GM19372 (cell line): ENCODE measurements around the gene FAM3C.
A peak's percentile ranks its signal among the peaks of the same experiment; 100 is the strongest.

Experiments used
- ATAC-seq: cut with Tn5 transposase; IDR thresholded peaks from one replicate; pipeline ENCODE4 v1.9.1; 2021; ENCODE audit warnings: mild to moderate bottlenecking, low read depth, moderate library complexity; ENCODE audit not compliant: unreplicated experiment

FAM3C gene

DNA sequence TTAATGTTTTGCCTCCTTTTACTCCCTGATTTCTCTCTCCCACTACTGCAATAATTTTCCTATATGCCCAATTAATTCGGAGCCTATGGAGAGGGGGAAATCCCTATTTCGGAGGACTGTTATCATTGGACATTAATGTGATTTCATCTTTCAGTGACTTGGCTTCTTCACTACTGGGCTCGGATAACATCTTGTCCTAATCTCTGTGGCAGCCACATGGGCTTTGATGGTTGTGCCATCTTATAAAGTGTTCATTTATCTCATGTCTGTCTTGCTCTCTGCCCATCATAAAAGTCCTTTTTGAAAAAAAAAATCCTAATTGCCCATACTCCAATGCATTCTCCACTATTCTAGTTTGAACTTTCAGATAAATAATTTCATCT lies 15.5 kb upstream of the FAM3C start:
- no peak for ATAC-seq

DNA sequence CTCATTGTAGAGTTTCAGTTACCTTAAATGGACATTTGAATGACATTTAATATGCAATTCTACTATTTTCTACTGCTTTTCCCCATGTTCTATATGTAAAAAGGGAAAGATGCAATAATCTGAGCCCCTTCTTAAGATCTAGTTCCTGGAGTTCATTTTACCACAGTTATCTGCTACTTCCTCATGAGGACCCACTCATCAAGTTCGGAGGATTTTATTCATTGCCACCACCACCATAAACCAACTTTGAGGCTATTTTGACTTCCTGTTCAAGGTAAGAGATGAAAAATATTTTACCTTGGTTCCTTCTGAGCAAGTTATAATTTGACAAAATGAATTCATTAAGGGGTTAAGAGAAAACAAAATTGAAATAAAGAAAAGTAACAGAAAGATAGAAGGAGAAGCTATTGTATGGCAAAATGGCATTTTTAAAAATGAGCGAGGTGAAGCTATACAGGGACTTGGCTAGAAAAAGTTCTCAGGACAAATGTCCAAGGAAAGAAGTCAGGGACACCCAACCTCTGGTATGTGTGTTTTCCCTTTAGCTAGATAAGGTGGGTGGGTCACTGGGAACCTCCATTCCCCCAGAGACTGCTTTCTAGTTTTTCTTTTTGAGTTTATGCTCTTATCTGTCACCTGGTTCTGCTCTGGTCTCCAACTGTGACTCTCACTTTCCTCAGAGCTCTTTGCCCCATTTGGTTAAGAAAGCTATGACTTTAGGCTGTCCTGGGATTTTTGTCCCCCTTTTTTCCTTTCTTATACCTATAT lies 14.9 kb upstream of the FAM3C start:
- ATAC-seq = no peak

DNA sequence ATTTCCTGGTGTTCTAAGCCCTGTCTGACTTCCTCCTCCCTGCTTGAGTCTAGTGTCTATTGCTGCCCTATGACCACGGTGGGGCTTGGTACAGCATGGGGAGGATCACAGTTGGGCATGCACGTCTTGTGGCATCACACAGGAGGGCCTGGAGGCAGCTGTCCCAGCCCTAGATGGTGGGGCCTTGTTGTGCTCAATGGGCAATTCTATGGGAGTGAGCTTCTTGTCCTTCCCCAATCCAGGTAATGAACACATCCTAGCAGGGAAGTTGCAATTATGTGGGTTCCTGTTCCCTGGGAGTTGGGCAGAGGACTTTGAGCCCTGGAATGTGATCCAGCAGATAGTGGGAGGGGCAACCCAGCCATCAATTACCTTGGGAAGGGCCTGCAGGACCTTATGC lies 10.8 kb upstream of the FAM3C start:
- ATAC-seq = no peak

GRCh38 chr7:121406461-121406860 lies 10.4 kb upstream of the FAM3C start:
- ATAC-seq = no peak

- no peak for ATAC-seq
Observed at GRCh38 chr7:121404348-121404747, 8.2 kb upstream of the FAM3C start.

- ATAC-seq = no peak
Observed at GRCh38 chr7:121402701-121403100, 6.6 kb upstream of the FAM3C start.

DNA sequence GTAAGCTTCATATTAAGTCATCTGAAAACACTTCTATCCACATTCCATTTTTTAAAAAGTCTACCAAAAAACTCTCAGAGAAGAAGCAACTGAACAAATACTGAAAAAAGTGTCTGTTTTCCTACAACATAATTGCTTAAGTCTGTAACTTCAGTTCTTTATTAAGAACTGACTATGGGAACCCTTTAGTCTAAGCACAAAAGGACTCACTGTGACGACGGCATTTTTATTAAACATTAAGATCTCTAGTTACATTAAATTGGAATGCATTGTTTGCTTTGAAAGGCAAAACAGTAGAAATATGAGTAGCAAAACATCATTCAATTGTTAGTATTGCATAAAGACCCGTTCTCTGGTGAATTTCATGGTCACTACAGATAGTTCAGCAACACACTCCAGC lies 5.8 kb upstream of the FAM3C start:
- no peak for ATAC-seq

DNA sequence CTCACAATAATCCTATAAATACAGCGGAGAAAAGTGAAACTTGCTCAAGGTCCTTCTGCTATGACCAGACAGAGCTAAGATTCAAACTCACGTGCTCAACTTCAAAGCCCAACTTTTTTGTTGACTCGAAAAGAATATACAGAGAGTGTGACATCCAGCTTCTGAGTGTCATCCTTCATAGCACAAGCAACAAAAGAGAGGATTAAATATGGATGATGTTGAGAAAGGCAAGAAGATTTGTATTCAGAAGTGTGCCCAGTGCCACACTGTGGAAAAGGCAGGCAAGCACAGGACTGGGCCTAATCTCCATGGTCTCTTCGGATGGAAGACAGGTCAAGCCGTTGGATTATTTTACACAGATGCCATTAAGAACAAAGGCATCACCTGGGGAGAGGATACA lies 2.1 kb upstream of the FAM3C start:
- no peak for ATAC-seq

GRCh38 chr7:121397822-121398221 lies 1.7 kb upstream of the FAM3C start:
- no peak for ATAC-seq

GRCh38 chr7:121397361-121397760 lies 1.3 kb upstream of the FAM3C start:
- ATAC-seq = no peak

DNA sequence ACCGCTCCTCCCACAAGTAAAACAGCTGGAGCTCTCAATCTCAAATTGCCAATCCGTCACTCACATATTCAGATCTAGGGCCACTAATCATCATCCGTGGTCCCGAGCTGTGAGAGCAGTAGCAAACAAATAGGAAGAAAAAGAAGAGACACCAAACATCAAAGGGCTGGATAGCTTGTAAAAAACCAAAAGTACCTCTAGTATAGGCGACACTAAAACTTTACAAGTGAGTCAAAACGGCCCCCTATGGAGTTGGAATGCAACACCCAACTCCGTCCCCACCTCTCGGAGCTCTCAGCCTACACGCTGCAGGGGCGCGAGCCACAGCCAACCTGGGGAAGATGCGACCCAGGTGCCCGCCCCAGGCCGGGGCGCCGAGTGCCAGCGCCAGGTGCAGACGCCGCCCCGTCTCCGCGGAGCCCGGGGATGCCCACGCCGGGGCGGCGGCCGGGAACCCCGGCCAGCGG lies 581 bp downstream of the FAM3C start:
- ATAC-seq = peak; percentile 32

DNA sequence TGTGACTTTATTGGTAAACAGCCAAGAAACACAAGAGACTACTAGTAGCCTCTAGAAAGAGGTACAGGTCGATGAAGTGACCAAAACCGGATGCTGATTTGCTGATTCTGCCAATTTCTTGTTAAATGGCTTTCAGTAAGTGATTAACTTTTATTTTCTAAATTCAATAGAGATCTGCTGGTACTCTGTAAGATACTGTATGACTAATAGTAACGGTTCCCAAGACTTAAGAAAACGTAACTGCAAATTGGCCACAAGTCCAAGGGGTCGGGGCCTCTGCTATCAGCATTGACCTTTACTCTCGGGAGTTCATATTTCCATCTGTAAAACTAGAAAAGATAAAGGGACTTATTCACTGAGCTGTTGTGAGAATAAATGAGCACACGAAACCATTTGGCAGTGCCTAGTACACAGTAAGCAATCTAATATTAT lies 1.4 kb downstream of the FAM3C start:
- ATAC-seq = no peak

GRCh38 chr7:121393005-121393366 lies 3.1 kb downstream of the FAM3C start:
- ATAC-seq = no peak

DNA sequence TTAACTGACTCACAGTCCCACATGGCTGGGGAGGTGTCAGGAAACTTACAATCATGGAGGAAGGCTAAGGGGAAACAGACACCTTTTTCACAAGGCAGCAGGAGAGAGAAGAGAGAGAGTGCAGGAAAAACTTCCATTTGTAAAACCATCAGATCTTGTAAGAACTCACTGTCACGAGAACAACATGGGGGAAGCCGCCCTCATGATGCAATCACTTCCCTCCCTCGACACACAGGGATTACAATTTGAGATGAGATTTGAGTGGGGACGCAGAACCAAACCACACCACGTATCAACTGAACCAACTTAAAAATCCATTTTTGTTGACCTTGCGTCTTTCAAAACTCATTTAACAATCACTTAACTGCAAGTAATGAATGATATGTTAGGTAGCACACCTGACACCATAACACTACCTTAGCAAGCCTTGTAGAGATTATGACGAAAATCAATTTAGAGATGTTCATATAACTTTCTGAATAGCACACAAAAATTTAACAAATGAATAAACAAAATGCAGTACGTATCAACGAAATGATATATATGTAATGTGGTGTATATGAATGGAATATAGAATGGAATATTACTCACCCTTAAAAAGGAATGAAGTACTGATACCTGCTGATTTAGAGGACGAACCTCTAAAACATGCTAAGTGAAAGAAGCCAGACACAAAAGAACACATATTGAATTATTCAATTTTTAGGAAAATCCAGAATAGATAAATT lies 3.7 kb downstream of the FAM3C start:
- ATAC-seq = no peak

GRCh38 chr7:121391686-121392085 lies 4.4 kb downstream of the FAM3C start:
- ATAC-seq = no peak

GRCh38 chr7:121390617-121391016 lies 5.5 kb downstream of the FAM3C start:
- ATAC-seq = no peak

GRCh38 chr7:121390109-121390508 lies 6.0 kb downstream of the FAM3C start:
- no peak for ATAC-seq

GRCh38 chr7:121388950-121389349 lies 7.2 kb downstream of the FAM3C start:
- no peak for ATAC-seq

DNA sequence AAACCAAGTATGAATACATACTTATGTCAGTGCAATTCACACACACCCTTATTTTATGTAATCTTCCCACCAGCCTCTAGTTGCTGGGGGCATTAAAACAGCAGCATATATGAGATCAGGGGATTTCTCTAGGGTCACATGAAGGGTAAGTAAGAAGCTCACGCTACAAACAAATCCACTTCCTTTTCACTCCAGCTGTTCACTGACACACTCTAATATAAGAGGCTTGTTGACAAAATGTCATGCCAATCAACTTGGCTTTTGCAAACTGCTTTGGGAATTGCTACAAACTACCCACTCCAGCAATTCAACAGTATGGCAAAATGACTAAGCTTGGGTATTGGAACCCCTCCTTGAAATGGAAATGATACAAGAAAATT lies 10.3 kb downstream of the FAM3C start:
- peak; percentile 75 for ATAC-seq

GRCh38 chr7:121385056-121385799 lies 10.9 kb downstream of the FAM3C start:
- ATAC-seq = no peak

- no peak for ATAC-seq
Observed at GRCh38 chr7:121384265-121384664, 11.8 kb downstream of the FAM3C start.
